Stimulated activated CD4-positive, alpha-beta T cell treated with anti-CD3 and anti-CD28 coated beads, TNF-alpha, amount 100 ng/mL, for 4 hours (primary cell): Measurements from ENCODE around the gene RRH.
"Not testable (repeated sequence)": the region's sequence is repeated elsewhere in the genome, so short reads cannot be mapped to it uniquely, and the experiment has no call there.

Source experiments
- DNase-seq, 3 experiments: peaks; one replicate each; pipeline ENCODE4 v3.0.0-alpha.2; 2020; ENCODE audit warnings: low read depth in 3 of 3

RRH gene

DNA sequence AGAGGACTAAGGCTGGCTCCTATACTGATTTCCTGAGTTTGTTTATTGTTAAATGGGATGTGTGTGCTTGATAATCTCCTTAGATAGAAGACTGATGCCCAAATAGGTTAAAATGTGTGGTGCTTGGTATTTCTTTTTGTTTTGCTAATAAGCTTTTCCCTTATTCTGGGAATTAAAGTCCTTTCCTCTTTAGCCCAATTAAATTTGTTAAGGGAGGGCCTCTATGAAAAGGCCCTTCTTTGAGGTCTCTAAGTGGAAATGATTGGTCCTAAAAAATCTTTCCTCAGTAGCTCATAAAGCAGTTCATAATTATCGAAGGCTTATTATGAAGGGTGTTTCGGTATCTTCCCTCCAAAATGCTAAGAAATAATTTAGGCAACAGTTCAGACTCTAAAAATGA lies at the start of gene RRH:
Gene RRH (plus strand): TSS at position 301 of the 400 bp plus-strand sequence. CDS start 56 bp downstream, at position 357.
- no peak for DNase-seq

GRCh38 chr4:109782092-109782491 lies 45.7 kb upstream of the RRH start:
- DNase-seq, result not testable (repeated sequence)

DNA sequence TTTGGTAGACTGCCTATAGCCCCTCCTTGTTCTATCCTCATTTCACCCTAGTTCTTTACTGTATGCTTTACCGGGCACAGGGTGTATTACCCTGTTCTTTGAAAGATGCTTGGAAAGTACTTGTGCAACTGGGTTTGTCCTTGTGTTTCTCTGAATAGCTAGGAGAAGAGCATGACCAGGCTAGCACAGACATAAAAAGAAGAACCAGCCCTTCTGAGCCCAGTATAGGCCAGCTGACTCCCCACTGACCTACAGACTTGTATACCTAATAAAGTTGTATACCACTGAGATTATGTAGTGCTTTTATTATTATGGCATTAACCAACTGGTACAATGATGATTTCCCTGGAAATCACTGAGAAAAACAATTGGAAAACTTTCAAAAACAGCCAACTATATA lies 40.9 kb upstream of the RRH start:
- no peak for DNase-seq

GRCh38 chr4:109787807-109788206 lies 40.0 kb upstream of the RRH start:
- no peak for DNase-seq

GRCh38 chr4:109795059-109795458 lies 32.7 kb upstream of the RRH start:
- DNase-seq, result no peak

DNA sequence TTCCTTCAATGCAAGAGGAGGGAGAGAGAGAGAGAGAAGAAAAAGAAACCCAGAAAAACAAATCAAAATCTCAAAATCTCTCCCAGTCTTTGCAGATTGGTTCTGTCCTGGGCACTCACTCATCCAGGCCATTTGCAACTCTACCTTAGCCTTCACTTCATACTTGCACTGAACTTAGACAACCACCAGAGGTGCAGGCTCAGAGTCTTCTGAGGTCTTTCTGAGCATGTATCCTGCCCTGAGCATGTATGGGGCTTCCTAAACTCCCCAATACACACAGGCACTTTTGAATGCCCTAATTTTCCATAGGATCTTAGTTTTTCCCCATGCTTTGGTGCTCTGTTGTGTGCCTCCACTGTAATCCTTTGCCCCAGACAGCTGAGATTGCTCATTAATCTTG lies 28.9 kb upstream of the RRH start:
- DNase-seq, result no peak

DNA sequence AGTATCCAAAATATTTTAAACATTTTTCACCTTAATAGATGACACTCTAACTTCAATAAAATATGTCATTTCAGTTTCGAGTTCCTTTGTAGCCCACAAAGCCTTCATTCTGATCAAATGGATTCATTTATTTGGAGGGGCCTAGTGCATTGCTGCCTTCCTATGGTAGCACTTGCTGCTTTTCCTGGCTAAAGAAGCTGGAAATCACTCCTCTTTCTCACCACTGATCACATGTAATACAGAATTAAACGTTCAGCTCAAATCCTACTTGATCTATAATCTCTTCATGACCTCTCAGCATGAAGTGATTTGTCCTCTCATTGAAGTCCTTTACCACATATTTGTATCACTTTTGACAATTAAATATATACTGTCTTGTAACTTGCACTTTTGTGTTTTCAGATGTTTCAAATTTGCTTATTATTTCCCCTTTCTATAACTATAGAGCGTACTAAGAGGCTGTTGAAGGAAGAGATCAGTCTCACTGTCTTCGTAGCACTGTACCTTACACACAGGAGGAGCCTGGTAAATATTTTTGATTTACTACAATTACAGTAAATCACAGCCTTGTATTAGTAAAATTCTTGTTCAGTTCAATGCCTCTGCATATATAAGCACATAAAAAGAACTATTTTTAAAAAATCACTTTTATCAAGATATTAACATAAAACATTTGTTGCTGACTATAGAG lies 26.5 kb upstream of the RRH start:
- DNase-seq, result no peak

- DNase-seq, result no peak
Measured at GRCh38 chr4:109801895-109802319, 25.9 kb upstream of the RRH start, which contains the start of gene CFI. CFI (minus strand) TSS chr4:109801999; CDS start chr4:109801971, 28 bp downstream.

DNA sequence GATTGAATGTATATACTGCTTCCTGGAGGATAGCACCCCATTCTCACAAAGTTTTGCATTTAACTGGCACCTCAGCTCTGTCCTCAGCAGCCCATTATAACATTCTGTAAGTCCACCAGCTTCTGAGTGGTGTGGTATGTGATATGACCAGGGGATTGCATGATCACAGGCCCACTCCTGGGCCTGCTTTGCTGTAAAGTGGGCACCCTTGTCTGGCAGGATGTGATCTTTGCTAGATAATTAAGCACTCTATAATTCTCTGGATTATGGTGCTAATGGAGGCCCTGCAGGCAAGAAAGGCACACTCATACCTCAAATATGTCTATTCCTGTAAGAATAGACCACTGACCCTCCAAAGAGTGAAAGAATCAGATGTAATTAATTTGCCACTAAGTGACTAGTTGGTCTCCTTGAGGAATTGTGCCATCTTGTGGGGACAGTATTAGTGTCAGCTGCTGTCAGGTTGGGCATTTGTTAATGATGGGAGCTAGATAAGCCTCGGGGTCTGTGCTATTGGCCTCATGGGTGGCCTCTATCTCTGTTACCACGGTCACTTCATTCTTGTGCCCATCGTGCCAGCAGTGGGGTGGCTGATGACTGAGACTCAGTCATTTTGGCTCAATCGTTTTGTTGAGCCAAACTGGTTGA lies 23.7 kb upstream of the RRH start:
- DNase-seq, result no peak

DNA sequence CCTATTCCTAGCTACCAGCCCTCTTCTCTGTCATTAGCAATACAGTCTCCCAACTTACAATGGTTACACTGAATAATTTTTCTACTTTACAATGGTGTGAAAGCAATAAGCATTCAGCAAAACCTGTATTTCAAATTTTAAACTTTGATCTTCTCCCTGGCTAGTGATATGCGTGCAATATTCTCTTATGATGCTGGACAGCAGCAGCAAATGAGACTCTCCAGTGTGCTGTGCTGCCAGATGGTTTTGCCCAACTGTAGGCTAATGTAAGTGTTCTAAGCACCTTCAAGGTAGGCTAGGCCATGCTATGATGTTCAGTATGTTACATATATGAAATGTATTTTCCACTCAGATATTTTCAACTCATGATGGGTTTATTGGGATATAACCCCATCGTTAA lies 18.1 kb upstream of the RRH start:
- DNase-seq, result no peak

- DNase-seq, result no peak
Measured at GRCh38 chr4:109810552-109811387, 17.0 kb upstream of the RRH start.

- no peak for DNase-seq
Measured at GRCh38 chr4:109811707-109812106, 16.1 kb upstream of the RRH start.

GRCh38 chr4:109815151-109816081 lies 12.4 kb upstream of the RRH start, which contains the start of gene GAR1:
GAR1 (plus strand) TSS chr4:109815762; CDS start chr4:109816165, 403 bp downstream.
- peak; percentile 62 to 77 (median 73) for DNase-seq

DNA sequence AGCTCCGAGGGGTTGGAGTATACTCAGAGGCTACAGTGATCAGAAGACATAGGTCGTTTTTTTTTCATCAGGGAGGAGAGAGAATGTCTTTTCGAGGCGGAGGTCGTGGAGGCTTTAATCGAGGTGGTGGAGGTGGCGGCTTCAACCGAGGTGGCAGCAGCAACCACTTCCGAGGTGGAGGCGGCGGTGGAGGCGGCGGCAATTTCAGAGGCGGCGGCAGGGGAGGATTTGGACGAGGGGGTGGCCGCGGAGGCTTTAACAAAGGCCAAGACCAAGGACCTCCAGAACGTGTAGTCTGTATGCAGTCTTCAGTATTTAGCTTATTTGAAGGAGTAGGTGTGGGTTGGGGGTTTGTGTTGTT lies 11.7 kb upstream of the RRH start:
- DNase-seq, result peak; percentile 32 to 39 (median 33)

- no peak for DNase-seq
Measured at GRCh38 chr4:109816894-109817293, 10.9 kb upstream of the RRH start.

- DNase-seq, result no peak
Measured at GRCh38 chr4:109818268-109818667, 9.5 kb upstream of the RRH start.

GRCh38 chr4:109820563-109820962 lies 7.2 kb upstream of the RRH start:
- no peak for DNase-seq

GRCh38 chr4:109821185-109821584 lies 6.6 kb upstream of the RRH start:
- DNase-seq, result no peak

GRCh38 chr4:109826719-109827118 lies 1.1 kb upstream of the RRH start:
- no peak for DNase-seq

- DNase-seq, result no peak
Measured at GRCh38 chr4:109833756-109834155, 6.0 kb downstream of the RRH start.

DNA sequence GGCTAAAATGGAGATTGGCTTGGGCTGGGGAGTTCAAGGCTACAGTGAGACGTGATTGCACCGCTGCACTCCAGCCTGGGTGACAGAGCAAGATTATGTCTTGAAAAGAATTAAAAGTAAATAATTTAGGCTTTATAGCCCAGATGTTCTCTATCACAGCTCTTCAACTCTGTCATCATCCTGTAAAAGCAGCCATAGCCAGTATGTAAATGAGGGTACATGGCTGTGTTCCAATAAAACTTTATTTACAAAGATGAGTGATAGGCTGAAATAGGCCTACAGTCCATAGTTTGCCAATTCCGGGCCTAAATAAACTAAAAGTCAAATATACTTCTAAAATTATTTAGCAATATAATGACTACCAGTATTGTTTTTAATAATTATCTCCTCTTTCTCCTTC lies 9.2 kb downstream of the RRH start:
- DNase-seq, result no peak
